Keratinocyte (primary cell): Measurements from ENCODE around the gene ZNF445. TPM values are rescaled to one million over a fixed set of nuclear protein-coding genes. Genes with fewer than 3 reads are reported as not detected.

Experiments used
- DNase-seq: peaks from one replicate; pipeline ENCODE4 v3.0.0-alpha.2; 2011; ENCODE audit warnings: low read depth, missing footprints, low spot score
- FAIRE-seq: peaks from 2 replicates; lab custom pipeline; 2011; peaks lifted over from hg19 to GRCh38; lab: Jason Lieb, UNC
- H2AFZ ChIP-seq: 2 replicates; pipeline ENCODE4 v1.6.0; 2012; ENCODE audit warnings: low read length, control low read depth, inconsistent platforms; ENCODE audit not compliant: control insufficient read depth
- H3K27ac ChIP-seq: 2 replicates; pipeline ENCODE4 v1.5.1; 2011; ENCODE audit warnings: low read length; ENCODE audit not compliant: control insufficient read depth, insufficient read depth
- H3K27me3 ChIP-seq: 3 replicates; pipeline ENCODE4 v1.6.0; 2011; ENCODE audit warnings: low read length; ENCODE audit not compliant: control insufficient read depth, insufficient read depth; ENCODE audit errors: extremely low read depth
- H3K36me3 ChIP-seq, 2 experiments: 2 replicates in 1 of 2; 3 replicates in 1 of 2; pipeline ENCODE4 v1.5.1; 2011; ENCODE audit warnings: low read length in 2 of 2, mild to moderate bottlenecking in 1 of 2; ENCODE audit not compliant: control insufficient read depth in 2 of 2, insufficient read depth in 2 of 2; ENCODE audit errors: extremely low read depth in 1 of 2
- H3K4me1 ChIP-seq: 3 replicates; pipeline ENCODE4 v1.5.1; 2011; ENCODE audit warnings: low read length; ENCODE audit not compliant: control insufficient read depth, insufficient read depth; ENCODE audit errors: extremely low read depth
- H3K4me2 ChIP-seq: 3 replicates; pipeline ENCODE4 v1.6.0; 2011; ENCODE audit warnings: low read depth, low read length; ENCODE audit not compliant: control insufficient read depth, insufficient read depth; ENCODE audit errors: extremely low read depth
- H3K4me3 ChIP-seq, 3 experiments: fragments of 200-600 bp in 1 of 3; sonication (generic) in 1 of 3; 2 replicates in 2 of 3; 3 replicates in 1 of 3; pipeline ENCODE4 v1.5.1; 2011 to 2016; ENCODE audit warnings: low read length in 3 of 3, mild to moderate bottlenecking in 3 of 3, control low read depth in 2 of 3, inconsistent platforms in 1 of 3, low read depth in 1 of 3, mixed read lengths in 1 of 3, mixed run types in 1 of 3, moderate library complexity in 1 of 3; ENCODE audit not compliant: control insufficient read depth in 2 of 3, insufficient read depth in 2 of 3; ENCODE audit errors: extremely low read depth in 1 of 3
- H3K79me2 ChIP-seq: 2 replicates; pipeline ENCODE4 v1.6.0; 2012; ENCODE audit warnings: low read length; ENCODE audit not compliant: control insufficient read depth, insufficient read depth
- H3K9ac ChIP-seq: 3 replicates; pipeline ENCODE4 v1.6.0; 2011; ENCODE audit warnings: low read length; ENCODE audit not compliant: control insufficient read depth, insufficient read depth; ENCODE audit errors: extremely low read depth
- H3K9me1 ChIP-seq: 3 replicates; pipeline ENCODE4 v1.6.0; 2011; ENCODE audit warnings: low read length; ENCODE audit not compliant: control insufficient read depth, insufficient read depth; ENCODE audit errors: extremely low read depth
- H3K9me3 ChIP-seq: 2 replicates; pipeline ENCODE4 v1.5.1; 2012; ENCODE audit warnings: low read depth, low read length; ENCODE audit not compliant: control insufficient read depth
- H4K20me1 ChIP-seq: 3 replicates; pipeline ENCODE4 v1.6.0; 2011; ENCODE audit warnings: low read length; ENCODE audit not compliant: control insufficient read depth, insufficient read depth; ENCODE audit errors: extremely low read depth
- CTCF ChIP-seq, 3 experiments: IDR thresholded peaks in 1 of 3; conservative IDR thresholded peaks in 1 of 3; optimal IDR thresholded peaks in 1 of 3; 2 replicates in 2 of 3; 3 replicates in 1 of 3; pipeline versions ENCODE3 to v1.5.1; 2011; ENCODE audit warnings: low read length in 3 of 3, mild to moderate bottlenecking in 3 of 3, moderate library complexity in 2 of 3, control low read depth in 1 of 3, inconsistent platforms in 1 of 3; ENCODE audit not compliant: insufficient read depth in 2 of 3; ENCODE audit errors: extremely low read depth in 1 of 3
- EZH2 ChIP-seq: IDR thresholded peaks from one replicate; pipeline ENCODE4 v1.6.1; 2012; ENCODE audit warnings: inconsistent platforms, mild to moderate bottlenecking, low read length, moderate library complexity
- dilution Hi-C: fragments of 300-500 bp; cut with MboI; formaldehyde crosslinking; loops from one replicate; pipeline ENCODE4 v1.7.0; 2020; ENCODE audit warnings: low sequenced_read_pairs; ENCODE audit not compliant: extremely low pct_ligation_motif_present
- polyA plus RNA-seq, 5 experiments: library from polyadenylated mRNA; depleted of rRNA in 3 of 5; stranded (reverse) in 3 of 5; stranded (forward) in 1 of 5; unstranded in 1 of 5; fragments of >200 nt; gene quantifications; 1 replicate in 1 of 5; 2 replicates in 3 of 5; 3 replicates in 1 of 5; pipeline versions ENCODE4 v1.2.1 to v1.2.3, GENCODE V29; 2011 to 2012; ENCODE audit warnings: missing spikeins in 2 of 5, low read depth in 1 of 5, low replicate concordance in 1 of 5

The ZNF445 gene
- polyA plus RNA-seq, 1 donor (not counting 4 experiments of a cell fraction or from before 2014, with no cell fraction given) = 3.3 TPM

- no peaks in the 10 kb centered on the region for H3K9me3 ChIP-seq
- H3K9ac ChIP-seq = no peak overlapping the region
- TF ChIP-seq CTCF (optimal IDR thresholded peaks at IDR 0.05 in 1 of 3, IDR thresholded peaks at IDR 0.05 in 1 of 3, conservative IDR thresholded peaks at IDR 0.05 in 1 of 3; ENCODE audit: extremely low read depth in 1 of 3, insufficient read depth in 2 of 3, low read length in 3 of 3) (no peak), EZH2 (no peak)
- H3K79me2 ChIP-seq = no peaks in the 10 kb centered on the region
- H3K4me2 ChIP-seq = no peak overlapping the region
- no peaks in the 10 kb centered on the region for H3K36me3 ChIP-seq
- no peaks in the 10 kb centered on the region for H4K20me1 ChIP-seq
- FAIRE-seq (no peak), DNase-seq (no peak)
- no peaks in the 10 kb centered on the region for H3K27me3 ChIP-seq
- H2AFZ ChIP-seq = no peak overlapping the region
- dilution Hi-C loops = no loop called here
- H3K27ac ChIP-seq = no peak overlapping the region
- H3K9me1 ChIP-seq = no peaks in the 10 kb centered on the region
- H3K4me3 ChIP-seq = no peak overlapping the region
- H3K4me1 ChIP-seq = no peaks in the 10 kb centered on the region
Observed at GRCh38 chr3:44392489-44392888, 85.0 kb downstream of the ZNF445 start.

- H3K9ac ChIP-seq = no peak overlapping the region
- FAIRE-seq (no peak), DNase-seq (no peak)
- H3K79me2 ChIP-seq = no peaks in the 10 kb centered on the region
- TF ChIP-seq EZH2 (no peak), CTCF (optimal IDR thresholded peaks at IDR 0.05 in 1 of 3, IDR thresholded peaks at IDR 0.05 in 1 of 3, conservative IDR thresholded peaks at IDR 0.05 in 1 of 3; ENCODE audit: extremely low read depth in 1 of 3, insufficient read depth in 2 of 3, low read length in 3 of 3) (no peak)
- no peaks in the 10 kb centered on the region for H4K20me1 ChIP-seq
- H3K9me3 ChIP-seq = no peaks in the 10 kb centered on the region
- no peak overlapping the region for H3K27ac ChIP-seq
- no peaks in the 10 kb centered on the region for H3K9me1 ChIP-seq
- dilution Hi-C loops = no loop called here
- no peaks in the 10 kb centered on the region for H3K27me3 ChIP-seq
- H3K36me3 ChIP-seq = peaks cover 0 to 2% of the 10 kb centered on the region in 2 experiments
- H2AFZ ChIP-seq = no peak overlapping the region
- H3K4me3 ChIP-seq = no peak overlapping the region
- H3K4me1 ChIP-seq = no peaks in the 10 kb centered on the region
- H3K4me2 ChIP-seq = no peak overlapping the region
Observed at GRCh38 chr3:44387404-44387803, 90.1 kb downstream of the ZNF445 start.

Other genes starting within 250 kb of the ZNF445 start
- gene TOPAZ1, start 235.8 kb downstream of the ZNF445 start, polyA plus RNA-seq = not detected in 3 replicates
- 19.4 to 28.0 TPM (median 20.5 TPM) in 3 replicates for gene TCAIM, start 138.9 kb downstream of the ZNF445 start, polyA plus RNA-seq
- gene ZKSCAN7, start 77.5 kb upstream of the ZNF445 start, polyA plus RNA-seq = 0.93 to 1.9 TPM (median 1.6 TPM) in 3 replicates
- gene ZNF660, start 107.3 kb upstream of the ZNF445 start, polyA plus RNA-seq = 0.01 to 0.05 TPM (median 0.02 TPM) in 3 replicates
- 6.3 to 8.8 TPM (median 8.0 TPM) in 3 replicates for gene ZNF197, start 147.4 kb upstream of the ZNF445 start, polyA plus RNA-seq
- gene ZNF35, start 171.1 kb upstream of the ZNF445 start, polyA plus RNA-seq = 5.5 to 9.4 TPM (median 6.3 TPM) in 3 replicates
- gene ZNF502, start 235.0 kb upstream of the ZNF445 start, polyA plus RNA-seq = 3.3 to 4.9 TPM (median 4.8 TPM) in 3 replicates